Kidney (tissue), 14 donors: ENCODE measurements around the gene CPT1A. TPM values are rescaled to one million over a fixed set of nuclear protein-coding genes. Genes with fewer than 3 reads are reported as not detected.

Experiments
- DNase-seq, 5 donors: peaks; one replicate each; pipeline ENCODE4 v3.0.0-alpha.2; 2013 to 2020
- FAIRE-seq: peaks from 2 replicates; lab custom pipeline; 2012; peaks lifted over from hg19 to GRCh38; lab: Jason Lieb, UNC
- H3K27ac ChIP-seq, 2 donors: one replicate each; pipeline ENCODE4 v1.7.0; 2013; ENCODE audit warnings: low read depth in 2 of 2, low read length in 2 of 2, inconsistent platforms in 1 of 2
- H3K27me3 ChIP-seq: one replicate; pipeline ENCODE4 v1.7.1; 2013; ENCODE audit warnings: low read length, inconsistent platforms; ENCODE audit not compliant: control insufficient read depth, insufficient read depth
- H3K36me3 ChIP-seq, 3 donors: one replicate each; pipeline versions ENCODE4 v1.7.0 to v1.7.1; 2013; ENCODE audit warnings: low read length in 3 of 3, control low read depth in 1 of 3, inconsistent platforms in 1 of 3; ENCODE audit not compliant: insufficient read depth in 3 of 3, control insufficient read depth in 2 of 3
- H3K4me1 ChIP-seq, 3 donors: one replicate each; pipeline versions ENCODE4 v1.7.0 to v1.7.1; 2013; ENCODE audit warnings: low read length in 3 of 3, inconsistent platforms in 1 of 3, low read depth in 1 of 3; ENCODE audit not compliant: control insufficient read depth in 2 of 3, insufficient read depth in 2 of 3
- H3K4me3 ChIP-seq, 3 donors: one replicate each; pipeline versions ENCODE4 v1.7.0 to v1.8.1; 2013; ENCODE audit warnings: low read length in 3 of 3, control low read depth in 1 of 3, inconsistent platforms in 1 of 3
- H3K9ac ChIP-seq, 3 donors: one replicate each; pipeline versions ENCODE4 v1.7.0 to v1.7.1; 2013; ENCODE audit warnings: low read length in 3 of 3, control low read depth in 1 of 3, inconsistent platforms in 1 of 3
- H3K9me3 ChIP-seq, 3 donors: one replicate each; pipeline versions ENCODE4 v1.7.0 to v1.7.1; 2013; ENCODE audit warnings: low read length in 3 of 3, control low read depth in 1 of 3, inconsistent platforms in 1 of 3; ENCODE audit not compliant: control insufficient read depth in 2 of 3, insufficient read depth in 1 of 3
- intact Hi-C: fragments of 100-400 bp; cut with DNase I; formaldehyde crosslinking; loops from one replicate; pipeline ENCODE4 v1.11.1; 2022
- polyA plus RNA-seq: library from polyadenylated mRNA; stranded (reverse); fragments of 350-450 nt; fragmentation: Illumina TruSeq; extraction: RNeasy Lipid Tissue Mini Kit (QIAGEN cat#74804); gene quantifications from one replicate; pipeline ENCODE4 v1.2.3, GENCODE V29; 2014; ENCODE audit warnings: low read depth, low replicate concordance; ENCODE audit not compliant: insufficient read depth
- total RNA-seq: library from RNA; stranded (reverse); fragmentation: NEBNext Ultra II Directional; extraction: Animal tissue kit (Norgen Biotek cat#: 25700); gene quantifications from one replicate; pipeline ENCODE4 v1.2.1, GENCODE V29; 2021
- TF ChIP-seq, protein P1 (sequence below): IDR thresholded peaks from 3 replicates; pipeline ENCODE4 v1.5.1; 2012; ENCODE audit warnings: mild to moderate bottlenecking, moderate library complexity, borderline replicate concordance; ENCODE audit not compliant: insufficient read depth; ENCODE audit errors: extremely low read depth
- donor health status: control.
- donor health status: control.
- donor health status: control.
- donor health status: control.
- donor health status: control.
- donor health status: DM: yes; HTN: yes; CAD: no.
- donor health status: Normal renal cell carcinoma (clear cell type).

Gene CPT1A
- total and polyA plus RNA-seq, 2 donors from 2014 or later, result 51.3 to 61.5 TPM

DNA sequence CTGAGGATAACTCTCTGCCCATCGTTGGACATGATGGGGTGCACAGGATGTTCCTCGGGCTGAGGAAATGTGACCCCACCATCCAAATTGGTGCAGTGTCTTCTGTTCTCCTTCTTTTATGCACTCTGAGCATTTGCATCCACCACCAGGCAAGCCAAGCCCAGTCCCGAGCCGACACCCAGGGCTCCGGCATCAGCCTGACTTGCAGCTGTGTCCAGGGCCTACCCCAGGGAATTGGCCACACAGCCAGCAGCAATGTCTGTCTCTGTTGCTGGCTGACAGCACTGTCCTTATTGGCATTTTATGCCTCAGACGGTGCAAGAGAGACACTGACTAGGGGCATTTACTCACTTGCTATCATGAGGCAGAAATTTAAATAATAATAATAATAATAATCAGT is 25.4 kb upstream of the CPT1A start:
- no peak overlapping the region for H3K9ac ChIP-seq
- DNase-seq (no peak), FAIRE-seq (no peak)
- no peaks in the 10 kb centered on the region for H3K27me3 ChIP-seq
- H3K27ac ChIP-seq, result no peak overlapping the region
- TF ChIP-seq, protein P1, sequence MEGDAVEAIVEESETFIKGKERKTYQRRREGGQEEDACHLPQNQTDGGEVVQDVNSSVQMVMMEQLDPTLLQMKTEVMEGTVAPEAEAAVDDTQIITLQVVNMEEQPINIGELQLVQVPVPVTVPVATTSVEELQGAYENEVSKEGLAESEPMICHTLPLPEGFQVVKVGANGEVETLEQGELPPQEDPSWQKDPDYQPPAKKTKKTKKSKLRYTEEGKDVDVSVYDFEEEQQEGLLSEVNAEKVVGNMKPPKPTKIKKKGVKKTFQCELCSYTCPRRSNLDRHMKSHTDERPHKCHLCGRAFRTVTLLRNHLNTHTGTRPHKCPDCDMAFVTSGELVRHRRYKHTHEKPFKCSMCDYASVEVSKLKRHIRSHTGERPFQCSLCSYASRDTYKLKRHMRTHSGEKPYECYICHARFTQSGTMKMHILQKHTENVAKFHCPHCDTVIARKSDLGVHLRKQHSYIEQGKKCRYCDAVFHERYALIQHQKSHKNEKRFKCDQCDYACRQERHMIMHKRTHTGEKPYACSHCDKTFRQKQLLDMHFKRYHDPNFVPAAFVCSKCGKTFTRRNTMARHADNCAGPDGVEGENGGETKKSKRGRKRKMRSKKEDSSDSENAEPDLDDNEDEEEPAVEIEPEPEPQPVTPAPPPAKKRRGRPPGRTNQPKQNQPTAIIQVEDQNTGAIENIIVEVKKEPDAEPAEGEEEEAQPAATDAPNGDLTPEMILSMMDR, result no peak
- peaks cover 0 to 4% (median 0%) of the 10 kb centered on the region in 3 donors for H3K9me3 ChIP-seq
- no peak overlapping the region for H3K4me3 ChIP-seq
- H3K4me1 ChIP-seq, result peaks cover 0 to 4% (median 0%) of the 10 kb centered on the region in 3 donors
- no peaks in the 10 kb centered on the region for H3K36me3 ChIP-seq
- intact Hi-C loops, result no loop called here

- FAIRE-seq, result no peak
- H3K4me1 ChIP-seq, result no peaks in the 10 kb centered on the region
- H3K36me3 ChIP-seq, result no peaks in the 10 kb centered on the region
- H3K27me3 ChIP-seq, result no peaks in the 10 kb centered on the region
- no peak overlapping the region for H3K4me3 ChIP-seq
- H3K9ac ChIP-seq, result no peak overlapping the region
- H3K9me3 ChIP-seq, result peaks cover 0 to 4% (median 0%) of the 10 kb centered on the region in 3 donors
- TF ChIP-seq, protein P1, result no peak
- intact Hi-C loops, result no loop called here
- DNase-seq, result no peak
- no peak overlapping the region for H3K27ac ChIP-seq
Measured at GRCh38 chr11:68865241-68865640, 23.5 kb upstream of the CPT1A start.

DNA sequence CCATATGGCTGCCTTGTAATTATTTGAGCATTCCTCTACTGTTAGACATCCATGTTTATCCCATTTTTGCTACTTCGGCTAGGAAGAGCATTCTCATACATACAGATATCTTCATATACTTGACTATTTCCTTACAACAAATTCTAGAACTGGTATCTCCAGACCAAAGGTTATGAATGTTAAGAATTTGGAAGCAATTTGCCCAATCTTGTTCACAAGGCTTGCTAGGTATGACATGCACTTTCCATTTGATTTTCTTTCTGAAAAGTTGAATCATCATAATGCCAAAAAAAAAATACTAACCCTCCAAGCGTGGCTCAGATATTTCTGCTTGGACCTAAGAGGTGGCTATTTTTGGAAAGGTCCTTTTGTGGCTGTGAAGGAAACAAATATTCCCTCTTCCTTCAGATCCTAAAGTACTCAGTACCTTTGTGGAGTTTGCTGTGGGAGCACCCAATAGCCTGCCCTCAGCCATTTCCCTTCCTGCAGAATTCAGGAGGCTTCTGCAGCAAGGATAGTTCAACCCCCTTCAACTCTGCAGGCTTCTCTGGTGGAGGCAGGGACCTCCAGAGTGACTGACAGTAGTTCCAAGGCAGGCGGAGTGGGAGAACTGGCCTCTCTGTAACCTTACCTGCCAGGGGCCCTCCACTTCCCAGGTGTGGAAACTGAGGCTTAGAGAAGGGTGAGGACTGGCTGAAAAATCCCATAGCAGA is 22.0 kb upstream of the CPT1A start:
- no peak overlapping the region for H3K9ac ChIP-seq
- intact Hi-C loops, result no loop called here
- no peaks in the 10 kb centered on the region for H3K27me3 ChIP-seq
- TF ChIP-seq, protein P1, result no peak
- no peak overlapping the region for H3K4me3 ChIP-seq
- DNase-seq (no peak), FAIRE-seq (no peak)
- no peaks in the 10 kb centered on the region for H3K36me3 ChIP-seq
- H3K4me1 ChIP-seq, result no peaks in the 10 kb centered on the region
- peaks cover 0 to 4% (median 0%) of the 10 kb centered on the region in 3 donors for H3K9me3 ChIP-seq
- H3K27ac ChIP-seq, result no peak overlapping the region

- intact Hi-C loops, result no loop called here
- DNase-seq (no peak), FAIRE-seq (no peak)
- Histone ChIP-seq H3K27ac (no peak overlapping the region), H3K27me3 (no peaks in the 10 kb centered on the region), H3K9ac (no peak overlapping the region), H3K4me1 (peaks cover 0 to 4% (median 4%) of the 10 kb centered on the region in 3 donors), H3K9me3 (peaks cover 0 to 4% (median 0%) of the 10 kb centered on the region in 3 donors), H3K36me3 (no peaks in the 10 kb centered on the region), H3K4me3 (no peak overlapping the region)
- TF ChIP-seq, protein P1, result no peak
Measured at GRCh38 chr11:68862421-68862820, 20.7 kb upstream of the CPT1A start.
